A549 treated with CORT108297 at 1 μM for 4 hours (cell line): ENCODE results near the gene BCS1L. TPM values are rescaled to one million over a fixed set of nuclear protein-coding genes. Genes with fewer than 3 reads are reported as not detected.

ENCODE experiments used
- total RNA-seq: library from RNA; stranded (reverse); fragments of 200-300 nt; extraction: Qiagen RNA extraction; gene quantifications from 5 replicates; pipeline ENCODE4 v1.2.3, GENCODE V29; 2022

Gene BCS1L, protein sequence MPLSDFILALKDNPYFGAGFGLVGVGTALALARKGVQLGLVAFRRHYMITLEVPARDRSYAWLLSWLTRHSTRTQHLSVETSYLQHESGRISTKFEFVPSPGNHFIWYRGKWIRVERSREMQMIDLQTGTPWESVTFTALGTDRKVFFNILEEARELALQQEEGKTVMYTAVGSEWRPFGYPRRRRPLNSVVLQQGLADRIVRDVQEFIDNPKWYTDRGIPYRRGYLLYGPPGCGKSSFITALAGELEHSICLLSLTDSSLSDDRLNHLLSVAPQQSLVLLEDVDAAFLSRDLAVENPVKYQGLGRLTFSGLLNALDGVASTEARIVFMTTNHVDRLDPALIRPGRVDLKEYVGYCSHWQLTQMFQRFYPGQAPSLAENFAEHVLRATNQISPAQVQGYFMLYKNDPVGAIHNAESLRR
- 42.9 to 50.7 TPM (median 48.9 TPM) in 5 replicates for total RNA-seq

GRCh38 chr2:218659258-218659987 lies at the start of gene BCS1L, which contains the start of gene ZNF142:
Gene BCS1L, plus strand, starts transcription at chr2:218659683. Its CDS starts 1,305 bp downstream, at chr2:218660988.
Gene ZNF142, minus strand, starts transcription at chr2:218659623. Its CDS starts 3,194 bp downstream, at chr2:218656429.

DNA sequence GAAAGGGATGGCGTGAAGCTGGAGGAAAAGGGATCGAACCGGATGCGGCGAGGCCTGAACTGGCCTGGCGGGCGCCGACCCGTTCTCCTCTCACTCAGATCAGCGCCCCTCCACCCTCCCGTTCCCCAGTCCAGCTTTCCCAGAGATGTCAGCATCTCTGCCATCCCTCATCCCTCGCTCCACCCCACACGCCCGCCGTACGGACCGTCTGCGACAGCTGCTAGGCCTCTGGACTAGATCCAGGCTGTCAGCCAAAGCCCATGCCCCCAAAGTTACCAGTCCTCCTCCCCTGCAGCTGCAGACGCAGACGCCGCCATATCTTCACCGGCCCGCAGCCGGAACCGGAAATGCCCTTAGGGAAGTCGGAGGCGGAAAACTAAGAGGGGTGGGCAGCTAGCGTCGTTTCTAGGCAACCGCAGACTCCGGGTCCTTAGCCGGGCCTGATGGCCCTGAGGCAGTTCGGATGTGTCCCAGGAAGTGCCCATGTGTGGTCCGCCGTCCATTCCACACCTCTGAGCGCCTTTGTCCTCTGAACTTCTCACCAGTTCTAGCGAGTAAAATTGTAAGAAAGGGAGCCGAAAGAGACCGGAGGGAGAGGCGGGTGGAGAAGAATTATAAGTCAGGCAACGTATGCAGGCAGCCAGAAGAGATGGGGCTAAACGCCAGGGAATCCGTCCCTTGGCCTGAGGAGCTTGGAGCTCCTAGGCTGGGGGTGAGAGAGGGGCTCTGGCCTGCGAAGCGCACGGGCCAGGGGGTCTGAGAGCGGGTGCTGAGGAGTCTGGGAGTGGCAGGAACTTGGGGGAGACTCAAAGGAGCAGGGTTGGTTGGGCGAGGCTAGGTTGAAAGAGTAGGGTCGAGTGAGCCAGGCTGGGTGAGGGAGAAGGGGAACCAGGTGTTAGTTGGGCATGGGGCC lies 12.4 kb downstream of the BCS1L start, which contains the start of the genes RNF25 and STK36:
Gene RNF25, minus strand, starts transcription at position 349 of the 913 bp plus-strand sequence. Its CDS starts 32 bp downstream, at position 317.
Gene STK36, plus strand, starts transcription at position 433 of the 913 bp plus-strand sequence. CDS start 744 bp downstream, outside the sequence.

GRCh38 chr2:218710687-218711549 lies 51.4 kb downstream of the BCS1L start, which contains the start of gene TTLL4:
Gene TTLL4, plus strand, starts transcription at chr2:218710835. Its CDS starts 26,842 bp downstream, at chr2:218737677.

Other genes starting within 250 kb of the BCS1L start
- gene VIL1, start 240.6 kb upstream of the BCS1L start, total RNA-seq, result 0.17 to 0.37 TPM (median 0.25 TPM) in 5 replicates
- 4.3 to 5.9 TPM (median 4.8 TPM) in 5 replicates for gene USP37, start 91.3 kb upstream of the BCS1L start, total RNA-seq
- 44.4 to 50.5 TPM (median 45.4 TPM) in 5 replicates for gene CNOT9, start 90.8 kb upstream of the BCS1L start, total RNA-seq
- 0.33 to 0.59 TPM (median 0.40 TPM) in 5 replicates for gene PLCD4, start 51.8 kb upstream of the BCS1L start, total RNA-seq
- 13.3 to 19.9 TPM (median 16.8 TPM) in 5 replicates for gene ZNF142, start 60 bp upstream of the BCS1L start, total RNA-seq
- gene RNF25, start 12.3 kb downstream of the BCS1L start, total RNA-seq, result 42.2 to 48.9 TPM (median 44.7 TPM) in 5 replicates
- gene STK36, start 12.4 kb downstream of the BCS1L start, total RNA-seq, result 9.6 to 14.8 TPM (median 13.9 TPM) in 5 replicates
- gene TTLL4, start 51.2 kb downstream of the BCS1L start, total RNA-seq, result 22.8 to 29.3 TPM (median 26.1 TPM) in 5 replicates
- gene CYP27A1, start 122.5 kb downstream of the BCS1L start, total RNA-seq, result 0.12 to 0.18 TPM (median 0.15 TPM) in 5 replicates
- not detected in 5 replicates for gene PRKAG3, start 172.1 kb downstream of the BCS1L start, total RNA-seq
- 0.05 to 0.28 TPM (median 0.17 TPM) in 4 of 5 replicates, not detected in the other for gene WNT6, start 200.1 kb downstream of the BCS1L start, total RNA-seq
- gene WNT10A, start 221.2 kb downstream of the BCS1L start, total RNA-seq, result 0.05 to 0.18 TPM (median 0.07 TPM) in 5 replicates